DMS 273 treated with DMSO at 0.1 percent for 48 hours (cell line): ENCODE data around the gene AVEN.
A peak's percentile ranks its signal among the peaks of the same experiment; 100 is the strongest.

Experiments
- DNase-seq: peaks from one replicate; lab custom pipeline; 2025; lab: John Stamatoyannopoulos, UW

Gene AVEN

DNA sequence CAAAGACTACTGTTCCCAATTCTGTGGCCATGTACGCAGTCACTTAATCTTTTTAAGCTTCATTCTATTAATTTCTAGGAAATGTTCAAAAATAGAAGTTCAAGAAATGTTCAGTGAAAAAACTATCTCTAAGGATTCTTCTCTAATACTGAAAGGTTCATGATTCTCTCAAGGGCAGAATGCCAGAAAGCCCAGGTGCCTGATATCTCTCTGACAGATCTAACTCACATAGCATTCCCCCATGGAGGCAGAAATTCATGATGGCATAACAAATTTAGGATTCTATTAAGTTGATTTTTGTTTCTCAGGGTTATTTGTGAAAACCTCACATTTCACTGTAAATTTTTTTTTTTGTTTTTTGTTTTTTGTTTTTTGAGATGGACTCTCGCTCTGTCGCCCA, 53.3 kb downstream of the AVEN start:
- DNase-seq = no peak

DNA sequence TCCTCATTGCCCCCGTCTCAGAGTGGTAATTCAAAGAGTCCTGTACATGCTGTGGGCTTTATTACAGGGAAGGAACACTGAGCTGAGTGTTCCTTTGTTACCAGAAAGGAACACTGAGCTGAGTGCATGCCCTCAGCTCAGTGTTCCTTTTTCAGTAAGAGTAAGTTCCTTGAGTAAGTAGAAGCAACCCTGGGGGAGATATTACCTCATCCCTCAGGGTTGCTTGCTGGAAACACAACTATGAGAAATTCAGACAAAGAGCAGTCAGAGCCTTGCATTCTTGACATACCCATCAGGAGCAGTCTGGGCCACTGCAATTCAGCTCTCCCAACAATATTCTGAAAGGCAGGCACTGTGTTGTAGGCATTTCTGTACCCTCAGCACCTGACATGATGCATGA, 53.7 kb downstream of the AVEN start:
- DNase-seq = no peak

DNA sequence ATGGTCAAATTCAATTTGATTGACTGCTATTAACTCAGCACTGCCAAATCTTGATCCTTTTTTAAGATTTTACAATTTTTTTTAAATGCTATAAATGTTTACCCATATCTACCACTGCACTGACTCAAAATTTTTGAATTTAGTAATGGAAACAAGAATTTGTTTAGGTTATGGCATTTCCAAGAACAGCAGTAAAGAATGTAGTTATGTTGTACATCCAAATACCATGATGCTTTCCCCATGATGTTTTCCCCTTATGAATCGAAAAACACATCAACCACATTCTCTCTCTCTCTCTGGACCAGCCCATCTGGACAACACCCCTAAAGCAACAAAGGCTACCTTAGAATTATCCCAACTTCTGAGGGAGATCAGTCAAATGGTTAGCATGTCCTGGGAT, 56.5 kb downstream of the AVEN start:
- DNase-seq = no peak

DNA sequence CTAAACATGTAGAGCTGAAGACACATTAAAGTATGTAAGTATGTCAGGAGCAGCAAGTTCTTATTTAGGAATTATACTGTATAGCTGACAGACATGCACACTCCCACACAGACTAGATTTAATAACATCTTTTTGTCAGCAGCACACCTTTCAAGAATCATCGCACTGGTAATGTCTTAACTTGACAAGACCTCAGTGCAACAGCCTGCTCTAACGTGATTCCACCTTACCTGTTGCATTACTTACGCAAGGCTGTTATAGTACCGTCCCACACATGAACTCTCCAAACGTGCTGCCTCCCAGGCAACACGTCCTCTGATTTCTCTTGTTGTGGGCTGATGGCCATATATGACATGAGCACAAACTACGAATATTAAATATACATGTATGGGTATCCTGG, 58.8 kb downstream of the AVEN start:
- DNase-seq = no peak

DNA sequence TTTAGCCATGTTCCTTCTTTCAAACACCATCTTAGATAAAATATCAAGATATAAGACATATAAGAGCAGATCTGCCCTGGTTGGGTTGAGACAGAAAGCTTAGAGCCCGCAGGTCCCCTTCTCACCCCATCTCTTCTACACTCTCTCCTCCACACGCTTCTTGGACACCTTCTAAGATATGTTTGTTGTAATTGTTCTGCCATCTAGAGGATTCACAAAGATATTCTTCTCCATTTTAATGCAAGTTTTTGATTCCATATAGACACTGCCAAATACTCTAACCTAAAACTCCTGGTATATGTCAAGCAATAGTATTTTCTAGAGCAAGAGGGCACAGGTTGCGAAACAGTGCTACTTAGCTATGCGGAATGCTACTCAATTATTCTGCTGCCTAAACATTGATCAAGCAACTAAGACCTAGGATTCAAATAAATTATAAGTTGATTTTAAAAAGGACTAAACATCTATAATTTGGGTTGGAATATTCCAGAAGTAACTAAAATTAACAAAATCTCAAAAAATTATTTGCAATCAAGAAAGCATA, 63.9 kb downstream of the AVEN start:
- DNase-seq = no peak

DNA sequence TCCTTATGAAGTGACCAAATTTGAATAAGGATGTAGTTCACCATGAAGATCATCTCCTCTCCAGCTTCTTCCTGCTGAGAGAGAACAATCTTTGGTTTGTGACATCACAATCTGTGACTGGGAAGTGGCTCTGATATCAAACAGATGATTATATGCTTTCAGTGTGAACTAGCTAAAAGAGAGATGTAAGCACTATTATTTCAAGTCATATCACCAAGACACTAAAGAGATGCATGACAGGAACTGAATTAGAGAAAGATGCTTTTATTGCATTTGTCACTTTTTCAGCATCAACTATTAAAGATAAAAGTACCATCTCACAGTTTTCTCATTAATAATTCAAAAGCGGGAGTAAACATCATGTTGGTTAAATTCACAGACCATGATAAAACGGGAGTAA, 67.2 kb downstream of the AVEN start:
- no peak for DNase-seq

DNA sequence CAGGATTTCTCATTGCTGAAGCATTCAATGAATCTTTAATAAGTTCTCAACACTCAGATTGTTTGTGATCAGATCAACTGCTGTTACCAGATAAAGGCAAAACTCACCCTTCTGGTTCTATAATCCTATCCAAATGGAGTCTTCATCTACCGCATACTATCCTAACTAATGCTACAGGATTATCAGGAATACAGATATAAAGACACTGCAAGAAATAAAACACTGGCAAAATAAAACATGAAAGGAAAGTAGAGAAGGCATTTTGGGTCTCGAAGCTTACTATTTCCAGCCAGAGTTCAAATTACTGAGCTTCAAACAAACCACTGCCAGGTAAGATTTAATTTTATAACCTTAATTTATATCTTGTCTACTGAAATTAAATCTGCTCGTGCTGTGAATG, 70.2 kb downstream of the AVEN start:
- no peak for DNase-seq

DNA sequence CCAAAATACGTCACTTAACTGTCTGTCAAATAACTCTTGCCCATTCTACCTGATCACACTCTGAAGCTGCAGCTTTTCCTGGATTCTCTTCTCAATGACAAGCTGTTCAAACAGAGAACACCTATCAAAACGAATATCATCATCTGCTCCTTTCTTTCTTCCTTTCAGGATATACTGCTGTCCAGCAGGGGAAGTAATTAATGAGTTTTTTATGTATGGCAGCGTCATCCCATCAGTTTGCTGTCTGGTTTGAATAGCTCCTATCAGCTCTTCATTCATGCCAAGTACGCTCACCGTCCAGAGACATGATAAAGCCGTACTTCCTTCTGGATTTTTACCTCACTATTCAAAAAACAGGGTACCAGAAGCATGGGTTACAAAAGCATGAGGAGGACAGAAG, 70.8 kb downstream of the AVEN start, which contains the start of gene CHRM5:
Gene CHRM5, plus strand, starts transcription at position 274 of the 400 bp plus-strand sequence. CDS start 94,221 bp downstream, outside the sequence.
- DNase-seq = no peak

DNA sequence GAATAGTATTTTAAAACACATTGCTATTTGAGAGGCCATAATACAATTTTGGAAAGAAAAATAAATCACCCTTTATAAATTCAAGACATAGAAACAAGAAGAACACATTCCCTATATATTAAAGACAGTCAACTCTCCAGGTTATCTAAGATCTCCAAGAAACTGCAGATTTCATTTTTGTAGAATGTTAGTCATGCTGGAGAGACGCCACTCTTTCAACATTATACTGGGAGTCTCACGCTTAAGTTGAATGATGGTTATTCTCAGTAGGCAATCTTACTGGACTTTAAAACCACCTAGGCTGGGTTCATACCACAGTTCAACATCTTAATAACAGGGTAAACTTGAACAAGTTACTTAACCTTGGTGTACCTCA, 74.4 kb downstream of the AVEN start:
- no peak for DNase-seq

DNA sequence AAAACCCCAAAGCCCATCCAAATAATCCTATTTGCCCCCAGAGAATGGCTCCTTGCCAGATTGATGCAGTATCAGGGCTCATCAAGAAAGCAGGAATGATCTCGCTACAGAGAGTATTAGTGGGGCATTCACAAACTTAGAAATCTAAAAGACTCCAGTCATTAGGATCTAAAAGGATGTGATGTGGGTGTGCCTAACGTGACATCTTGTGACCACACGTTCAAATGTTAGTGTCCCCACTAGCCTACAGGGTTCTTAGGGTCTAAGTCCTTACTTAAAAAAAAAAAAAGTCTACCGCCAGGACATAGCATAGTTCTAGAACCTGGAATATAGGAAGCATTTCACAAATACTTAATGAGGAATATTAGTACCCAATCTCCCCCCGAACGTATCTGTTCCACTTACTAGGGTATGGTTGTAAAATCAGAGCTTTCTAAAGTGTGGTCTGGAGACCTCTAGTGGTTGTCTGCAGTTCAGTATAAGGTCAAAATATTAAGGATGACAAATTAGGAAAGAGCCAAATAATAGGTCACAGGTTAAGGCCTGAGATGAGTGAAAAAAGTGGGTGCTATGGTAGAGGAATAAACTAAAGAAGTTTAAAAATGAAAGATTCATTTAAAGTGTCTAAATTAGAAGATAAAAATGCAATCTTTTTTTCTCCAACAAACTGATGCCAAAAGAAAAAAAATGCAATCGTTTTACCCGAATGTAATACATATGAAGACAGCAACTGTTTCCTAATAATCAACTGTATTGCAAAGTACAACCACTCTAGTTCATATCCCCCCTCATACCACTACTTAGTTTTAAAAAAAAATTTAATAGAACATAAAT, 75.0 kb downstream of the AVEN start:
- no peak for DNase-seq

DNA sequence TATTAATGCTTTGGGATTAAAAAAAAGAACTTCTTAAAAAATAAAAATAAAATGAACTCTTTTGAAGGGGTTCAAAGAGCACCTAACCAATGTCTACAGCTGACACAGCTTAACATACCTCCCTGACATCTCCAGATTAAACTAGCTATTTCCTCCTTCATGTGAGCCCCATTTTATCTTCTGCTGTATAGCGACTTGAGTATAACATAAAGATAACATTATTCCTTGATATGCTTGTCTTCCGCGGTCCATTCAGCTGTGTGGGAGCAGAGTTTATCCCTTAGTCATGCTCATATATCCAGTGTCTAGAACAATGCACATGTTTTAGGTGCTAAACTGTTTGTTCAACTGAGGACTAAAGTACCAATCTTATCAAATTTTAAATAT, 78.5 kb downstream of the AVEN start:
- DNase-seq = no peak

DNA sequence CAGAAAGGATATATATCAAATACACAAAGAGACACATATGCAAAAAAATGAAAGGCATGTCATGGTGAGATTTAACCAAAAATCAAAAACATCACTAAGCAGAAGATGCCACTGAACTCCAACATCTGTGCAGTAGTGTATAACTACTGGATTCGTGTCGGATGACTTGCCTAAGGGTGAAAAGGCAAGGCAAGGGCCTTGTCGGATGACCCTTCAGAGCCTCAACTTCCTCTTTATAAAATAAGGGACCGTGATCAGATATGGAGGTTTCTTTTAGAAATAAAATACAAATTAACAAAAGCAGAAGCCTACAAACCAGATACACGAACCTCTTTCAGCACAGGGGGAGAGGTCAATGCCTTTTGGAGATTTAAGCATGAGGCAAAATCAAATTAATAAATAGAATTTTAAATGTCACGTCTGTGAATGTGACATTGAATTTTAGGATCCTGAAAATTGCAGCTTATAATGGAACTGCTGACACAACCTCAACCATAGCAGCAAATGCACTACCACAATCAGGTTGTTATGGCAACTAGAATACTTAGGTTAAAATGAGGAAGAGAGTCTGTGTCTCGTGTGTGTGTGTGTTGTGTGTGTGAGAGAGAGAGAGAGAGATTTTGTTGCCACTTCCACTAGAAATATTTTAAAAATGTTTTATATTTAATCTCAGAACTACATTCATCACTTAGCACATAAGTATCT, 79.0 kb downstream of the AVEN start:
- no peak for DNase-seq

DNA sequence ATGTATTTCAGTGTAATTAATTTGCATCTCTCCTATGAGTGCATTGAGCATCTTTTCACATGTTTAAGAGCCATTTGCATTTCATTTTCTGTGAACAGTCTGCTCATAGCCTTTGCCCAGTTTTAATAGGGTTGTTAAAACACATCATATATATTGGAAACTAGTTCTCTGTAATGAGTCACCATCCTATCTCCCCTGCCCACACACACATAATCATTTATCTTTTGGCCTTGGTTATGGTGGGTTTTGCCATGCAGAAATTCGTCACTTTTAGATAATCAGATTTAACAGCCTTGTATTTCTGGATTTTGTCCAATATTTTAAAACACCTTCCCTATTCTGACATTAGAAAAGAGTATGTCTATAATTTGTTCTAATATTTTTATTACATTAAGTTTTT, 82.6 kb downstream of the AVEN start:
- DNase-seq = no peak

DNA sequence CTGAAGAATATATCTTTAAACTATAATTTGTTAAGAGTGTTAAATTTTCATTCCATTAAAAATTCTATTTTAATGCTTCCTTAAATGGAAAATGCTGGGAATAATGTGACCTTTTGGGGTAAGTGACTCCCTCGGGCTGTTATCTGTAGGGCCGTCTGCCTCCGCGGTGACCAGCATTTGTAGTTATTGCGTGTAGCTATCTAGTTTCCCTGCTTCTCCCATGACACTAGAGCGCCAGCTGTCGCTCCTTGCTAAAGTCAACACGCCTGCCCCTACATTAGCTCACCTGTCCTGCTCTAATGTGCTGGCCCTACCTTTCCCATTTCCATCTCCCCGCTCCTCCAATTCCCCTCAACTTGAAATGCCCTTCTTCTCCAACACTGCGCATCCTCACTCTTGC, 83.1 kb downstream of the AVEN start:
- DNase-seq = peak; percentile 7

DNA sequence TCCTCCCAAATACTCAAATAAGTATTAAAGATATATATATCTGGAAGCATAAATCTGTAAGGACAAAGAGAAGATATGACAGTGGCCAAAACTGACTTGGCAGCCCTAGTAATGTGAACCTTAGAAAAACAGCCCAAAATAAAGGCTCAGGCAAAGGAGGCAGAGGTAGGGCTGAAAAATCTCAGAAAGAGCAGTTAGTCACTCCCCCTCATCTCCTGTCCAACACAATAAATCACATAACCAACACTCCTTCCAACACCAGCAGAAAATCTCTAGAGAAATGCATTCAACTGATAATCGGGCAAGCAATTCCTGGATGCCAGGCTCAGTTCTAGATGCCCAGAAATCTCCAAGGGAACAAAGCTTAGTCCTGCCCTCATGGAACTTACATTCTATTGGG, 92.9 kb downstream of the AVEN start:
- no peak for DNase-seq

DNA sequence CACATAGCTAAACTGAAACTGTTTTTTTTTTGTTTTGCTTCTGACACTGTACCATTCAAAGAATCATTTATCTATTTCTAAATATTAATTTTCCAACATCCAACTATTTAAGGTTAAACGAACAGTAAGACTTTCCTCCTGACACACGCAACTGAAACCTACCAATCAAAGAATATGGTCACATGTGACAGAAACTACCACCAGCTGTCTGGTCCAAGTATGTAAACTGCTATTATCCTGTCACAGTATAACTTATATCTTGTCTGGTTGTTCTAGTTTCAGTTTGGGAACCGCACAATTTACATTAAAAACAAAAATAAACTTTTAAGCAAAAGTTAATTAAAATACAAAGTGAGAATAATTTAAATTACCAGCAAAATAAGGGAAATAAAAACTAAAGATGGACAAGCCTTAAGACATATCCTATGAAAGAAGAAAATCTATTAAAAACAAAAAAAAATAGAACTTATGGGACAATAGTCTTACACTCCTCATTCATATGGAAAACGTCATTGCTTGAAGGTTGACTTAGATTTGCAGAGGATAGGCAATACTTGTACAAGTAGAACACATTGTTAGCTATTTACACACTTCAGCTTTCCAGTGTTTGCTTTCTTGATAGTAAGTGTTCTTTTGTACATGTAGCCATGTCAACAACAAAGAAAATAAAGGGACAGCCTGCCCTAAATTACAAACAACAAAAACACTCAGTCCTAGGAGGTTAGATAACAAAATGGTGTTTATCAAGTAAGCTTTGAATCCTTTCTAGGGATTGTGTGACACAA, 97.5 kb downstream of the AVEN start:
- no peak for DNase-seq

DNA sequence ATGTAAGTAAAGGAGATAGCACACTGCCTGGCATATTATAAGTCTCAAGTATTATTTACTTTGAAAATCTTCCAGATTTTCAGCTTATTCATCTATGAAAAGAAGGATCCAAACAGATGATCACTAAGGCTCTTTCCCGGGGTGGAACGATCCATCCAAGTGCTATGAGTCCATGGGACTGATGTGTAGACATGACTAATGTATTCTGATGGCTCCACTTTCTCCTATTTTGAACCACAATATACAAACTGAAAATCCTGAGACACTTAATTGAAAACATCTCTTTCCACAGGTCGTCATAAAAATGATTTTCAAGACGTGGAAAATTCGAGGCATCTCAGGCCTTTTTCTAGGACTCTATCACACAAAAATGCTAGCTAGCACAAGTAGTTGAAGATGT, 104.1 kb downstream of the AVEN start:
- DNase-seq = no peak

DNA sequence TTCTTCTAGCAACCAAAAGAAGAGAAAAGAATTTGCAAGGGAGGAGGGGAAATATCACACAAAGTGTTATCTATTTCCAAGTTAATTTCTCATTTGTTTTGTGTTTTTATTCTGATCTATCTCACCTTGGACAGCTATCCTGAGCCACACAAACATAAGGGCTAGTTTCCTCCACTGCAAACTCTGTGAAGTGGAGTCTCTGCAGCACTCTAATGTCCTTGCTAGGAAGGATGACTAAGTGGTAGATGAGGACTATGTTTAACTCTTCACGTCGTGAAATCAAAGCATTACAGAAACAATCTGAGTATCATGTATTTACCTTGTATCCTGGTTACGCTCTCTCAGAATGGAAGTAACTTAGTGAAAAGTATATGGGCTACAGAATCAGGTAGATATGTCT, 104.6 kb downstream of the AVEN start:
- no peak for DNase-seq

DNA sequence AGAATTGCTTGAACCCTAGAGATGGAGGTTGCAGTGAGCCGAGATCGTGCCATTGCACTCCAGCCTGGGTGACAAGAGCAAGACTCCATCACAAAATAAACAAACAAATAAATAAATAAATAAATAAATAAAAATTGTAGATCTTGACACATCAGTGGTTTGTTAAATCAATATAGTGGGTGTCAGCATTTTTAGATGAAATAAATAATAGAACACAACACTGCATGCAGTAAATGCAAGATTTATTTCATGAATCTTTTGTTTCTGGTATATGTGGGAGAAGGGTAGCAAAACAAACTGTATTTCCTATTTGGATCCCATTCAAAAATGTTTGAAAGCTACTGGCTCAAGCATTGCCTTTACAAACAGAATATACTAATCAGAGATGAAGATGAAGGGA, 106.3 kb downstream of the AVEN start:
- no peak for DNase-seq

DNA sequence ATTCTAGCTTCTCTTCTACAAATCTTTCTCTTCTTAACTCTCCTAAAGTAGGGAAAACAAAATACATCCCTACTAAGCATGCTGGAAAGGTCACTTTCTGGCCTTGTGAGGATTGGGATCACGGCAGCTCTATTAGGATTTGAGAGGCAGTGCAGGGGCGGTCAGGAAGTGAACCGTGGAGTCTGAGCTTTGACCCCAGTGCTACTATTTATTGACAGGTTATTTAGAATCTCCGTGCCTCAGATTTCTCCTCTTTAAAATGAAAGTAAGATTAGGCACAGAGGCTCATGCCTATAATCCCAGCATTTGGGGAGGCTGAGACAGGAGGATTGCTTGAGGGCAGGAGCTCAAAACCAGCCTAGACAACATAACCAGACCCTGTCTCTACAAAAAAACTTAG, 112.7 kb downstream of the AVEN start:
- DNase-seq = no peak

DNA sequence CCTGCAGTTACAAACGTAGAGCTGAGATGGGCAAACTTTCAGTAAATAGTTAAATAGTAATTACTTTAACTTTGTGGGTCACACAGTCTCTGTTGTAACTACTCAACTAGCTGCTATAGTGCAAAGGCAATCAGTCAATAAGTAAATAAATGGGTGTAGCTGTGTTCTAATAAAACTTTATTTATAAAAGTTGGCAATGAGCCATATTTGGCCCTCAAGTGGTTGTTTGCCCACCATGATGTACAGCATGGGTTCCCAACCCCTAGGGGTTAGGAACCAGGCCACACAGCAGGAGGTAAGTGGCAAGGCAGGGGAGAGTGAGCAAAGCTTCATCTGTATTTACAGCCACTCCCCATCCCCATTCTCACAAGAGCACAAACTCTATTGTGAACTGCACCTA, 115.6 kb downstream of the AVEN start:
- DNase-seq = no peak

DNA sequence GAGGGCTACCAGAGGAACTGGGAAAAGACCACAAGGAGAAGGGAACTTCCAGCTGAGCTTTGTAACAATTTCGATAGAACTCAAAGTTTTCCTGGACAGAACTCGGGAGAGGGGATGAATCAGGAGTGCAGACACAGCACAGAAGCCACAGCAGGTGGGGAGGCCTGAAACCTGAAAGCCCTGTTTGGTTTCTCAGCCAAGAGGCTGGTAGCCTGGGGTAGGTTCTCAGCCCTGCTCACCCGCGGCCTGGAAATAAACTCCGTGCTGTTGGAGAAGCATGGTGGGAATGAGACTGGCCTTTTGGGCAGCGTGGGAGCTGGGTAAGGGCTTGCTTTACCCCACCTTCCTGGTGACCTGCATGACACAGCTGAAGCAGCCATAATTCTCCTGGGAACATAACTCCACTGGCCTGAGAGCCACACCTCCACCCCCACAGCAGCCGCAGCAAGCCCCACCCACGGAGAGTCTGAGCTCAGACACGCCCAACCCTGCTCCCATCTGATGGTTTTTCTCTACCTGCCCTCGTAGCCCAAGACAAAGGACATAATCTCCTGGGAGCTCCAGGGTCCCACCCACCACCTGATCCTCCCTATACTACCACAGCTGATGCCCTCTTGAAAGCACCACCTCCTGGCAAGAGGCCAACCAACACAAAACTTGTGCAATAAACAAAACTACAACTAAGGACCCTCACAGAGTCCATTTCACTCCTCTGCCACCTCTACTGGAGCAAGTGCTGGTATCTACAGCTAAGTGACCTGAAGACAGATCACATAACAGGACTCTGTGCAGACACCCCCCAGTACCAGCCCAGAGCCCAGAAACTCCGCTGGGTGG, 123.2 kb downstream of the AVEN start:
- no peak for DNase-seq
